ENCODE measurements around the gene FA2H.

Gene FA2H

GRCh38 chr16:74745109-74745615 lies 29.5 kb downstream of the FA2H start:
- no peak for ATAC-seq
- no peak for TF ChIP-seq GLIS3 (CRISPR knock-in tag; IDR thresholded peaks at IDR 0.05)
- TF ChIP-seq, protein P1, sequence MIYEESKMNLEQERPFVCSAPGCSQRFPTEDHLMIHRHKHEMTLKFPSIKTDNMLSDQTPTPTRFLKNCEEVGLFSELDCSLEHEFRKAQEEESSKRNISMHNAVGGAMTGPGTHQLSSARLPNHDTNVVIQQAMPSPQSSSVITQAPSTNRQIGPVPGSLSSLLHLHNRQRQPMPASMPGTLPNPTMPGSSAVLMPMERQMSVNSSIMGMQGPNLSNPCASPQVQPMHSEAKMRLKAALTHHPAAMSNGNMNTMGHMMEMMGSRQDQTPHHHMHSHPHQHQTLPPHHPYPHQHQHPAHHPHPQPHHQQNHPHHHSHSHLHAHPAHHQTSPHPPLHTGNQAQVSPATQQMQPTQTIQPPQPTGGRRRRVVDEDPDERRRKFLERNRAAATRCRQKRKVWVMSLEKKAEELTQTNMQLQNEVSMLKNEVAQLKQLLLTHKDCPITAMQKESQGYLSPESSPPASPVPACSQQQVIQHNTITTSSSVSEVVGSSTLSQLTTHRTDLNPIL (CRISPR knock-in tag; IDR thresholded peaks at IDR 0.05; ENCODE audit: low read depth): no peak

DNA sequence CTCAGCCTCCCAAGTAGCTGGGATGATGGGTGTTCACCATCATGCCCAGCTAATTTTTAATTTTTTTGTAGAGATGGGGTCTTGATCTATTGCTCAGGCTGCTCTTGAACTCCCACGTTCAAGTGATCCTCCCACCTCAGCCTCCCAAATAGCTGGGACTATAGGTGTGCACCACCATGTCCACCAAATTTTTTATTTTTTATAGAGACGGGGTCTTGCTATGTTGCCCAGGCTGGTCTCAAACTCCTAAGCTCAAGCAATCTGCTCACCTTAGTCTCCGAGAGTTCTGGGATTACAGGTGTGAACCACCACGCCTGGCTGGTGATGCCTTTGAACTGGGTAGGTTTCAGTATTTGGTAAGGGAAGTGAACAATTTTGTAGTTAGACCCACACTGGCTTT lies 30.1 kb downstream of the FA2H start:
- TF ChIP-seq RARB (CRISPR knock-in tag; IDR thresholded peaks at IDR 0.05) (no peak), CSRNP3 (CRISPR knock-in tag; IDR thresholded peaks at IDR 0.05) (no peak)
- TF ChIP-seq, protein P1 (CRISPR knock-in tag; IDR thresholded peaks at IDR 0.05; ENCODE audit: low read depth): no peak
- no peak for ATAC-seq

- ATAC-seq: no peak
- no peak for TF ChIP-seq RARB (CRISPR knock-in tag; IDR thresholded peaks at IDR 0.05)
- no peak for TF ChIP-seq TOX (CRISPR knock-in tag; IDR thresholded peaks at IDR 0.05; ENCODE audit: borderline replicate concordance)
- no peak for TF ChIP-seq OSR1 (CRISPR knock-in tag; IDR thresholded peaks at IDR 0.05)
- no peak for TF ChIP-seq BACH2 (CRISPR knock-in tag; IDR thresholded peaks at IDR 0.05; ENCODE audit: borderline replicate concordance)
- TF ChIP-seq SNAI2 (CRISPR knock-in tag; IDR thresholded peaks at IDR 0.05): no peak
Observed at GRCh38 chr16:74743668-74744299, 30.8 kb downstream of the FA2H start.

- ATAC-seq: no peak
- TF ChIP-seq ZNF70 (CRISPR knock-in tag; IDR thresholded peaks at IDR 0.05): no peak
- TF ChIP-seq, protein P1 (CRISPR knock-in tag; IDR thresholded peaks at IDR 0.05; ENCODE audit: low read depth): no peak
- no peak for TF ChIP-seq PPARA (CRISPR knock-in tag; IDR thresholded peaks at IDR 0.05; ENCODE audit: borderline replicate concordance)
- TF ChIP-seq RARB (CRISPR knock-in tag; IDR thresholded peaks at IDR 0.05): no peak
Observed at GRCh38 chr16:74743045-74743667, 31.5 kb downstream of the FA2H start.

GRCh38 chr16:74742051-74742481 lies 32.6 kb downstream of the FA2H start:
- ATAC-seq: no peak
- TF ChIP-seq OSR1 (CRISPR knock-in tag; IDR thresholded peaks at IDR 0.05) (no peak), TSHZ2 (CRISPR knock-in tag; IDR thresholded peaks at IDR 0.05) (no peak), PPARA (CRISPR knock-in tag; IDR thresholded peaks at IDR 0.05; ENCODE audit: borderline replicate concordance) (no peak), RARB (CRISPR knock-in tag; IDR thresholded peaks at IDR 0.05) (no peak), CSRNP3 (CRISPR knock-in tag; IDR thresholded peaks at IDR 0.05) (no peak), SNAI2 (CRISPR knock-in tag; IDR thresholded peaks at IDR 0.05) (no peak), ISL1 (CRISPR knock-in tag; IDR thresholded peaks at IDR 0.05) (no peak), ZC3H10 (CRISPR knock-in tag; IDR thresholded peaks at IDR 0.05) (no peak), ZNF70 (CRISPR knock-in tag; IDR thresholded peaks at IDR 0.05) (no peak), TCF4 (CRISPR knock-in tag; IDR thresholded peaks at IDR 0.05; ENCODE audit: borderline replicate concordance) (no peak), ZFP30 (CRISPR knock-in tag; IDR thresholded peaks at IDR 0.05) (no peak), BACH2 (CRISPR knock-in tag; IDR thresholded peaks at IDR 0.05; ENCODE audit: borderline replicate concordance) (no peak), TOX (CRISPR knock-in tag; IDR thresholded peaks at IDR 0.05; ENCODE audit: borderline replicate concordance) (no peak)
- TF ChIP-seq, protein P1 (CRISPR knock-in tag; IDR thresholded peaks at IDR 0.05; ENCODE audit: low read depth): no peak
- TF ChIP-seq, protein P2, sequence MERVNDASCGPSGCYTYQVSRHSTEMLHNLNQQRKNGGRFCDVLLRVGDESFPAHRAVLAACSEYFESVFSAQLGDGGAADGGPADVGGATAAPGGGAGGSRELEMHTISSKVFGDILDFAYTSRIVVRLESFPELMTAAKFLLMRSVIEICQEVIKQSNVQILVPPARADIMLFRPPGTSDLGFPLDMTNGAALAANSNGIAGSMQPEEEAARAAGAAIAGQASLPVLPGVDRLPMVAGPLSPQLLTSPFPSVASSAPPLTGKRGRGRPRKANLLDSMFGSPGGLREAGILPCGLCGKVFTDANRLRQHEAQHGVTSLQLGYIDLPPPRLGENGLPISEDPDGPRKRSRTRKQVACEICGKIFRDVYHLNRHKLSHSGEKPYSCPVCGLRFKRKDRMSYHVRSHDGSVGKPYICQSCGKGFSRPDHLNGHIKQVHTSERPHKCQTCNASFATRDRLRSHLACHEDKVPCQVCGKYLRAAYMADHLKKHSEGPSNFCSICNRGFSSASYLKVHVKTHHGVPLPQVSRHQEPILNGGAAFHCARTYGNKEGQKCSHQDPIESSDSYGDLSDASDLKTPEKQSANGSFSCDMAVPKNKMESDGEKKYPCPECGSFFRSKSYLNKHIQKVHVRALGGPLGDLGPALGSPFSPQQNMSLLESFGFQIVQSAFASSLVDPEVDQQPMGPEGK (CRISPR knock-in tag; IDR thresholded peaks at IDR 0.05; ENCODE audit: borderline replicate concordance): no peak

All from SK-N-SH treated with all-trans-retinoic acid at 6 μM for 48 hours (cell line).